Lower lobe of right lung (tissue), 2 donors: ENCODE data around the gene PGBD5. TPM values are rescaled to one million over a fixed set of nuclear protein-coding genes. Genes with fewer than 3 reads are reported as not detected.

ENCODE experiments used
- ATAC-seq, 2 donors: fragments of 200-7000 bp; cut with Tn5 transposase; one replicate each; pipeline ENCODE4 v1.9.1; 2020 to 2022; ENCODE audit warnings: mild to moderate bottlenecking in 2 of 2, moderate library complexity in 2 of 2
- DNase-seq: peaks from one replicate; pipeline ENCODE4 v3.0.0-alpha.2; 2020
- H3K27ac ChIP-seq: fragments of 200-600 bp; one replicate; pipeline ENCODE4 v1.8.0; 2022
- H3K27me3 ChIP-seq: fragments of 200-600 bp; one replicate; pipeline ENCODE4 v1.8.0; 2022; ENCODE audit warnings: low read depth
- H3K36me3 ChIP-seq: fragments of 200-600 bp; one replicate; pipeline ENCODE4 v1.8.0; 2022; ENCODE audit warnings: mild to moderate bottlenecking
- H3K4me1 ChIP-seq: fragments of 200-600 bp; one replicate; pipeline ENCODE4 v1.8.0; 2022
- H3K4me3 ChIP-seq: fragments of 200-600 bp; one replicate; pipeline ENCODE4 v1.8.0; 2022; ENCODE audit warnings: mild to moderate bottlenecking
- H3K9me3 ChIP-seq: fragments of 200-600 bp; one replicate; pipeline ENCODE4 v1.8.0; 2022
- CTCF ChIP-seq: fragments of 200-600 bp; IDR thresholded peaks from one replicate; pipeline ENCODE4 v1.8.0; 2022; ENCODE audit warnings: antibody characterized with exemption, mild to moderate bottlenecking
- intact Hi-C: fragments of 100-400 bp; cut with DNase I; formaldehyde crosslinking; loops from one replicate; pipeline ENCODE4 v1.11.0; 2022
- total RNA-seq: library from RNA; stranded (reverse); fragmentation: NEBNext Ultra II Directional; extraction: Animal tissue kit (Norgen Biotek cat#: 25700); gene quantifications from one replicate; pipeline ENCODE4 v1.2.1, GENCODE V29; 2021
- donor health status: DM: no; HTN: yes; CAD: no; lungs with severe emphysema.

The PGBD5 gene
- total RNA-seq, 1 donor from 2014 or later, result 2.3 TPM

- ATAC-seq (no peak), DNase-seq (no peak)
- Histone ChIP-seq H3K9me3 (no peaks in the 10 kb centered on the region), H3K36me3 (no peaks in the 10 kb centered on the region), H3K4me1 (no peaks in the 10 kb centered on the region), H3K27me3 (no peaks in the 10 kb centered on the region), H3K27ac (no peak overlapping the region), H3K4me3 (no peak overlapping the region)
- no peak for TF ChIP-seq CTCF
- intact Hi-C loops, result no loop called here
These were observed 103.7 kb downstream of the PGBD5 start for GRCh38 chr1:230322421-230322756.

DNA sequence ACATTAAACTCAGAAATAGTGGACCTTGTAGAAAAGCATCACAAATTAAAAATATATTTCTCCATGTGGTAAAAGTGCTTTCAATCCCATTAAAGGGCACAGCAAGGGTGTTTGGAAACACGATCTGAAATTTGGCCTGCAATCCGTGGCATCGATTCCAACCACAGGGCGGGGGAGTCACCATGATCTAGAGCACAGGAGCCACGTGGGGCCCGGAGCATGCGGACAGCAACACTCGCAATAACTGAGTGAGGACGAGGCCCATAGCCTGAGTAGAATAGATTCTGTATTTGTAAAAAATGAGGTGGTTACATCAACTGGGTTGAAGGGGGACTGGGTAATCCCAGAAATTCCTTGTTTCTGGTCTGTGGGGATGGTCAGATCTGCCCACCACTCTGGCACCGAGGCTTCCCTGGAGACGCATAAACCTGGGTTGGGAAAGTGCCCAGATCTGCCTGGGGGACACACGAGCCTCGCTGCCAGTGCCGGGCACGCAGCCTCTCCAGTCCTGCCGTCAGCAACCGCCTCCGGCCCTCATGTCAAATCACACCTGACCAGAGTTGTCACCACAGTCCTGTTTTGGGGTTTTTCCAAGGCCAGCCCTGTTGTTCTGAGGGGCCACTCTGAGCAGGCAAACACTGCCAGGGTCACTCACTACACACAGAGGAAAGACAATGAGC is 104.3 kb downstream of the PGBD5 start:
- no peaks in the 10 kb centered on the region for H3K4me1 ChIP-seq
- TF ChIP-seq CTCF, result no peak
- H3K27ac ChIP-seq, result no peak overlapping the region
- H3K27me3 ChIP-seq, result no peaks in the 10 kb centered on the region
- no peaks in the 10 kb centered on the region for H3K36me3 ChIP-seq
- no peak overlapping the region for H3K4me3 ChIP-seq
- DNase-seq, result no peak
- no peak for ATAC-seq
- intact Hi-C loops, result no loop called here
- no peaks in the 10 kb centered on the region for H3K9me3 ChIP-seq

- no peak overlapping the region for H3K27ac ChIP-seq
- no peaks in the 10 kb centered on the region for H3K4me1 ChIP-seq
- no peak for TF ChIP-seq CTCF
- no peaks in the 10 kb centered on the region for H3K27me3 ChIP-seq
- ATAC-seq (no peak), DNase-seq (no peak)
- no peaks in the 10 kb centered on the region for H3K9me3 ChIP-seq
- intact Hi-C loops, result no loop called here
- no peaks in the 10 kb centered on the region for H3K36me3 ChIP-seq
- H3K4me3 ChIP-seq, result no peak overlapping the region
These were observed 104.8 kb downstream of the PGBD5 start for GRCh38 chr1:230321341-230321740.

GRCh38 chr1:230320804-230321203 is 105.3 kb downstream of the PGBD5 start:
- no peaks in the 10 kb centered on the region for H3K36me3 ChIP-seq
- no peak for ATAC-seq
- no peak overlapping the region for H3K27ac ChIP-seq
- intact Hi-C loops, result no loop called here
- DNase-seq, result no peak
- no peak for TF ChIP-seq CTCF
- H3K27me3 ChIP-seq, result no peaks in the 10 kb centered on the region
- no peak overlapping the region for H3K4me3 ChIP-seq
- no peaks in the 10 kb centered on the region for H3K9me3 ChIP-seq
- no peaks in the 10 kb centered on the region for H3K4me1 ChIP-seq

- DNase-seq, result no peak
- intact Hi-C loops, result no loop called here
- ATAC-seq, result no peak
- no peak for TF ChIP-seq CTCF
- H3K27ac ChIP-seq, result no peak overlapping the region
- no peak overlapping the region for H3K4me3 ChIP-seq
- H3K27me3 ChIP-seq, result no peaks in the 10 kb centered on the region
- no peaks in the 10 kb centered on the region for H3K36me3 ChIP-seq
- no peaks in the 10 kb centered on the region for H3K9me3 ChIP-seq
- H3K4me1 ChIP-seq, result no peaks in the 10 kb centered on the region
These were observed 107.0 kb downstream of the PGBD5 start for GRCh38 chr1:230319014-230319747.
